Midbrain (tissue), 1 donor: ENCODE results near the gene CLCN7.

Source experiments
- DNase-seq: peaks from one replicate; lab custom pipeline; 2025; lab: John Stamatoyannopoulos, UW

Gene CLCN7

GRCh38 chr16:1502092-1503004 lies 27.5 kb upstream of the CLCN7 start:
- no peak for DNase-seq

GRCh38 chr16:1501630-1502029 lies 26.8 kb upstream of the CLCN7 start:
- DNase-seq = no peak

DNA sequence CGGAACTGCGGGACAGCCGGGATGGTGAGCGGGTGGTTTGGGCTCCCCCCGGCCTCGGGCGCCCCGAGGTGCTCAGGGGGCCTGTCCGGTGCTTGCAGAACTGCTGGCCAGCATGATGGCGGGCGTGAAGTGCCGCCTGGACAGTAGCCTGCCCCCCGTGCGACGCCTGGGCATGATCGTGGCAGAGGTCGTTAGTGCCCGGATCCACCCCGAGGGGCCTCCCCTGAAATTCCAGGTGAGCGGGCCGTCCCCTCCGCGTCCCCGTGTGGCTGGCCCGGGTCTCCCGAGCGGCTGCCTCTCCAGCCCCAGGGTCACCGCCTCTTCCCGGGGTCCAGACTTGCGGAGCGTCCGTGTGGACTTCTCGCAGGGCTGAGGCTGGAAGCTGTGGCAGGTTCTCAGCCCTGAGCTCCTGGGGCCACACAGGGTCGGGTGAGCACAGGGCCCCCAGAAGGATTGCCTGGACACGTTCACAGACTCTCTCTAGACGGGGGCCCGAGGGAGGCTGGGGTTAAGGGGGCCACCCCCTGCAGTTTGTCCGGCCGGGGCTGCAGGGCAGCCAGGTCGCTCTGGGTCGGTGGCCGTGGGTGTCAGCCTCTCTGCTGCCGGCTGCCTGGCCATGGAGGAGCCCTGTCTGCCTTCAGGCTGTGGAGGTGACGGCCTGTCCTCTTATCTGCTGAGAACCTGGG lies 25.8 kb upstream of the CLCN7 start:
- no peak for DNase-seq

- no peak for DNase-seq
These were observed 25.1 kb upstream of the CLCN7 start for GRCh38 chr16:1499756-1500464.

DNA sequence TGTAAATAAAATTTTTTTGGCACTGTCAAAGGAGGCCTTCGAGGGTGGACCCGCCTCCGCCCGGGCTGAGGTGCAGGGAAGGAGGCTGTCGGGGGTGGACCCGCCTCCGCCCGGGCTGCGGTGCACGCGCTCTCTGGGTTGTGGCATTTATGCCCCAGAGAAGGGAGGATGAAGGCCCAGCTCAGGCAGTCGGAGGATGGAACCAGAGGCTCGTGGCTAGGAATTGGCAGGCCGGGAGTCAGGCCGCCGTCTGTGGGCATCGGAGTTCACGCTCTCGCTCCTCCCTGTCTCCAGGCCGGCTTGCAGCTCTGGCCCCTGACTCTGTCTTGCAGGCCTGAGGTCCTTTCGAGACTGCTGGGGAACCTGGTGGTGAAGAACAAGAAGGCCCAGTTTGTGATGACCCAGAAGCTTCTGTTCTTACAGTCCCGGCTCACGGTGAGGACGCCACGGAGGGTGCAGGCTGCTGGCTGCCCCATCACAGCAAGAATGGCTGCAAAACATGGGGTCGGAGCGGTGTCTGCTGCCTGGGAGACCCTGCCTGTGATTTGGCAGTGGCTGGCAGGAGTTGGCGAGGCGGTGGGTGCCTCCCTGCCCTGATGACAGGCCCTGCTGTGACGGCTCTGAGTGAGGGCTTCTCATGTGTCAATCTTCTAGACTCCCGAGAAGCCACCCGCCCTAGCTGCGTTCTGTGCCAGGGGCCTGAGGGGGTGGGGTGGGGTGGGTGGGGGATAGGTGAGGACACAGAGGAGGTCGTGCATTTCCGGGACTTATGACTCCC lies 24.3 kb upstream of the CLCN7 start:
- no peak for DNase-seq

DNA sequence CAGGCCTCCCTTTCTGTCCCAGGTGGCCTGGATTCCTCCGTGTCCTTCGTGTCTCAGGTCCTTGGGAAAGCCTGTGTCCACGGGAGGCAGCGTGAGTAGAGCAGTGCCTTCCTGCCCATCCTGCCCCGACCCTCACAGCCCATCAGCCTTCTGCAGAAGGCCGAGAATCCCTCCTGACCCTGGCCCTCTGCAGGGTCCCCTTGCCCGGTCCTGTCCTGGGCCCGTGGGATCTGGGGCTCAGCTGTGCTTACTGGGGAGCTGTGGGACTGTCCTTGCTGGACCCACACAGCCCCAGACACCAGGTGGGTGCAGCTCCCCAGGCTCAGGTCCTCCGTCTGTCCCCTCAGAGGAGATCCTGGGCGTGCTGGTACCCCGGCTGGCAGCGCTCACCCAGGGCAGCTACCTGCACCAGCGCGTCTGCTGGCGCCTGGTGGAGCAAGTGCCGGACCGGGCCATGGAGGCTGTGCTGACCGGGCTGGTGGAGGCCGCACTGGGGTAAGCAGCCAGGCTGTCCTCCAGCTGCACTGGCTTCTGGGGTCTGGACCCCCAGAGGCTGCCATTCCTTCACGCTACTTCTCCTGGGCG lies 22.3 kb upstream of the CLCN7 start:
- no peak for DNase-seq

DNA sequence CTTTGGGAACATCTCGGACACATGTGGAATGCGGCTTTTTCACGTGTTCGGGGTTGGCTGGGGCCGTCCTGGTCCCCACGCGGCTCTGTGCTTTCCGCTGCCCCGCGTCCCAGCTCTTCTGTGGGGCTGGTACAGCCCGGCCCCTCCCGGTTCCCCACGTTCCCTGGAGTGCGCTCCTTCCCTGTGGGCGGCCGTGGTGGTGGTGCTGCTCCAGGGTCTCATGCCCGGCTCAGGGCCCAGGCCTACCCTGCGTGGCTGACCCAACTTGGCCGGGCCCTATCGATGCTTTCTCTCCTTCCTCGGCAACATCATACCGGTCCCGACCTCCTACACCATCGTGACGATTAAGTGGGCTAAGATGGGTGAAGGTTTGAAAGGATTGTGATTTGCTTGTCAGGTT lies 21.6 kb upstream of the CLCN7 start:
- no peak for DNase-seq

DNA sequence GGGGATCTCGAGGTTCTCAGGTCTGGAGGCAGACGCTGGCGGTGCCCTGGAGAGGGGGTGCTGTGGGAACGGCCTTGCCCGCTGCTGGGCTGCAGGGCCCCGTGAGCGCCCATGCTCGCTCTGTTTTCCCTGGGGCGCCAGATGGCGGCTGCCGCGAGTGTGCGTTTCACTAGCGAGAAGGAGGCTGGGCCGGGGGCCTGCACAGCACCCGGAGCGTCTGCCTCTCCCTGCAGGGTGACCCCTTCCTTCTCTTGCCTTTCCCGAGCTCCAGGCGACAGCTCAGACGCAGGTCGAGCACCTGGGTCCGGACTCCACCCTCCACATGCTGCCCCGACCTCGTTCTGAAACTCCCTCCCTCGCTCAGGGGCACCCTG lies 21.0 kb upstream of the CLCN7 start:
- DNase-seq = no peak

GRCh38 chr16:1495211-1495888 lies 20.5 kb upstream of the CLCN7 start:
- no peak for DNase-seq

DNA sequence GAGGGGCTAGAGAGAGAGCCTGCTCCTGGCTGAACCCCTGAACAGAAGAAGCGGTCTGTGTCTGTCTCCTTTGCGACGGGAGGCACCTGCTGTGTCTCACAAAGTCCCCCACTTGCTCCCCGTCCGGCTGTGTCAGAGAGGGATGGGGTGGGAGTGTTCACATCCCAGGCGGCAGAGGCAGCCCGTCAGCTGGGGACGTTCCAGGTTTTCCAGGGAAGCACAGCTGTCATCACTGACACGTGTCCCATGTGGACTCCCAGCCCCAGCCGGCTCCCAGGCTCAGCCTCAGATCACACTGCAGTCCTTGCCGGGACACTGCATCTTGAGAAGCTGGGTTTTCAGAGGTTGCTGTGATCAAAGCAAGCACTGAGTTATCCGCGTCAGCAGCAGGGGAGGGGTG lies 19.9 kb upstream of the CLCN7 start:
- no peak for DNase-seq

- DNase-seq = no peak
These were observed 19.4 kb upstream of the CLCN7 start for GRCh38 chr16:1494129-1494640.

GRCh38 chr16:1493746-1494094 lies 18.9 kb upstream of the CLCN7 start:
- DNase-seq = no peak

DNA sequence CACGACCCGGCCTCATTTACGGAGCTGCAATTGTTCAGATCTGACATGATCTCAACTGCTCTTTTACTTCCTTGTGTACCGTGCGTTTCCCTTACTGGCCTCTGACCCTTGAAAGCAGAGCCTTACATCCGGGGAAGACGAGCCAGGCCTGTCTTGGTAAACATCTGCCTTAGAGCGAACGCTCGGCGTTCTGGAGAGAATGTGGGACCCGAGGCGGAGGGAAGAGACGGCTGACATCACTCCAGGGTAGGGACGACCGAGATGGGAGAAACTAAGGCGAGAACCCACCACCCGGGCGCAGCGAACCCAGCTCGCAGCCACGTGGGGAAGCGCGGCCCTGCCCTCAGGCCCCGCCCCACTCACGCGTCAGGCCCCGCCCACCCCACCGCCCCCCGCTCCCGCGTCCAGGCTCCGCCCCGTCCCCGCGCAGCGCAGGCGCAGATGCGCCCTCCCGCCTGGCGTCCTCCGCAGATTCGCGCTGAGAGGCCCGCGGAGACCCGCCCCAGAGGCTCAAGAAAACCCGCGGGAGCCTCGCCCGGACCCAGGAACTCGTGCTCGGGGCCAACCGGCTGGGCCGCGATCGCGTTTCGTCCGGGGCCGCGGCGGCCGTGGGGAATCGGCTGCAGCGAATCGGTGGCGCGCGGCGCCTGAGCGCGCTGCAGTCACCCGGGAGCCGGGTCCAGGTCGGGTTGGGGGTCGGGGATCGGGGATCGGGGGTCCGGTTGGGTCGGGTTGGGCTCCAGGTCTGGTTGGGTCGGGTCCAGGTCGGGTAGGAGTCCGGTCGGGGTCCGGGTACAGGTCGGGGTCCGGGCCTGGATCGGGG lies 18.3 kb upstream of the CLCN7 start, which contains the start of gene TELO2:
Gene TELO2 (plus strand): TSS at position 438 of the 823 bp plus-strand sequence. CDS start 922 bp downstream, outside the sequence.
- DNase-seq = peak; percentile 89

DNA sequence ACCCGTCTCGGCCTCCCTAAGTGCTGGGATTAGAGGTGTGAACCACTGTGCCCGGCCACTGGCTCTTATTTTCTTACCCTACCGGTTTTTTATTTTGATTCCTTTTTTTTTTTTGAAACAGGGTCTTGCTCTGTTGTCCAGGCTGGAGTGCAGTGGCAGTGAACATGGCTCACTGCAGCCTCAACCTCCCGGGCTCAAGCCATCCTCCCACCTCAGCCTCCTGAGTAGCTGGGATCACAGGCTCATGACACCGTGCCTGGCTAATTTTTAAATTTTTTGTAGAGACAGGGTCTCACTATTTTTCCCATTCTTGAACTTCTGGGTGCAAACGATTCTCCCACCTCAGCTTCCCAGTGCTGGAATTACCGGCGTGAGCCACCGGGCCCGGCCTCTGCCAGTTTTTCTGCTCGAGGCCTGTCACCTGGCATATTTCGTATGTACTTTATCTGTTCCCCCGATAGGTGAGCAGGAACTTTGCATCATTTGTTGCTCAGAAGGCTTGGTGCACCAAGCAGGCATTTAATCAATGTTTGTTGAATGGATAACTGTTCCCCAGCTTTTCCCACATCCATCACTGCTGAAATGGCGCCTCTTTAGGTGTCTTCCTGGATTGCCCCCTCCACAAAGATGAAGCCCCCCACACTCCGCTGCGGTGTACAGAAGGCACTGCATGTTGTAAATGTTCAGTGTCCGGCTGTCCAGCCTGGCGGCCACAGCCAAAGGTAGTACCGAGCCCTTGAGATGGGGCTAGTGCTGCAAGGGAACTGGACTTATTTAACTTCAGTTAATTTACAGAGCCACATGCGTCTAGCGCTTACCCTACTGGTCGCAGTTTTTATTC lies 17.5 kb upstream of the CLCN7 start:
- DNase-seq = no peak

GRCh38 chr16:1491327-1491726 lies 16.5 kb upstream of the CLCN7 start:
- DNase-seq = no peak

GRCh38 chr16:1489077-1489476 lies 14.2 kb upstream of the CLCN7 start:
- DNase-seq = no peak

DNA sequence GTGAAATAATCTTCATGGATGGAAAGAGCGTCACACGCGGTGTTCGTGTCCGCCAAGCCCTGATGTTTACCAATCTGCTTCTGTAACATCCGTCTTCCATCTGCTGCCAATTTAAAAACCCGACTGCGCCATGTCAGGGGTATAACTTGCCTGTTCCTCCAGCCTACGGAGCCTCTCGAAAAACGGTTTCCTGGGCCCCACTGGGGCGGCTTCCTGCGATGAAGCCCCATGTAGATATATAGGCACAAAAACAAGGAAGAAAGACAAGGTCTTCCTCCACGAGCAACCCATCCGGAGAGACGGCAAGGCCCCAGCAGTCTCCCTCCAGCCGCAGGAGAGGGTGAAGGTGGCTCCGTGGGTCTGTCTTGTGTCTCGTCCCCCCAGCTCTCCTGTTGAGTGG lies 13.8 kb upstream of the CLCN7 start, which contains the start of gene PTX4:
Gene PTX4 (minus strand): TSS at position 326 of the 400 bp plus-strand sequence. CDS start 35 bp downstream, at position 291.
- DNase-seq = no peak

DNA sequence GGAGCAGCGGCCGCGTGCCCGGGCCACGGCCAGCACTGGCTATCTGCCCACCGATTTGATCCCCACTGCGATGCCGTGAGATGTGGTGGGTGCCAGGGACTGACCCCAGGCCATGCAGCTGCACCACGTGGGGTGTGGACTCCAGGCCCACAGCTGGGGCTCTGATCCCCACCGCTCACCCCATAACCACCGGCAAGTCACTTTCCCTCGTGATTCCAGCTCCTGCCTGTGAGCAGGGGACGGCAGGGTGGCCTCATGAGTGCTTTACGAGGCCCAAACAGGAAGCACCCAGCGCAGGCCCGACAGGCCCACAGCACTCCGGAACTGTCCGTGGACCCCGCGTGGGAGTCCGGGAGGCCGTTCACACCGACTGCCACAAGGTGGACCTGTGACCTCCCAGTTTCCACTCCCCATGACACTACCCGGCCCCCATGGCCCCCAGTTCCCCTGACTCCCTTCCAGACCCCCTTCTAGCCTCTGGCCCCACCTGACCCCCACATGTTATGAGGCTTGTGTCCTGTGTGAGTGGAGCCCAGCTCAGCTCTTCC lies 13.3 kb upstream of the CLCN7 start:
- no peak for DNase-seq
